Measurements from ENCODE around the gene INTS7.

Gene INTS7

GRCh38 chr1:211902624-211903291, 132.6 kb downstream of the INTS7 start:
- no CpG with 5 or more reads among the region's 4 CpGs for WGBS (ENCODE audit: extremely low coverage, insufficient coverage, insufficient read length)
- Histone ChIP-seq H3K27ac (ENCODE audit: low read depth, low read length) (no peak overlapping the region), H4K8ac (ENCODE audit: low read depth, low read length) (no peak overlapping the region), H3K36me3 (ENCODE audit: control insufficient read depth in 1 of 2, insufficient read depth in 2 of 2, low read length in 2 of 2) (no peaks in the 10 kb centered on the region), H3K4me3 (ENCODE audit: low read depth, low read length) (no peak overlapping the region), H3K9me3 (ENCODE audit: insufficient read depth, low read depth, low read length) (peaks cover 17% of the 10 kb centered on the region), H3K14ac (ENCODE audit: low read length) (no peak overlapping the region), H3K79me1 (ENCODE audit: low read length) (no peaks in the 10 kb centered on the region), H3K23ac (ENCODE audit: low read length) (no peak overlapping the region), H2AK5ac (ENCODE audit: low read length) (no peak overlapping the region), H3K27me3 (ENCODE audit: insufficient read depth, low read length) (no peaks in the 10 kb centered on the region), H3K4me2 (ENCODE audit: low read length) (no peak overlapping the region), H2BK120ac (ENCODE audit: insufficient read depth, low read length, poor library complexity) (no peak overlapping the region), H2BK12ac (ENCODE audit: low read length) (no peak overlapping the region), H4K12ac (ENCODE audit: low read depth, low read length) (no peak overlapping the region), H3K79me2 (ENCODE audit: control insufficient read depth, insufficient read depth, low read length, poor library complexity) (no peaks in the 10 kb centered on the region), H3K4ac (ENCODE audit: low read depth, low read length) (no peak overlapping the region), H2BK5ac (ENCODE audit: low read depth, low read length, poor library complexity) (no peak overlapping the region), H3K4me1 (ENCODE audit: control insufficient read depth in 1 of 2, insufficient read depth in 2 of 2, low read length in 2 of 2) (no peaks in the 10 kb centered on the region), H3K18ac (ENCODE audit: low read length) (no peak overlapping the region), H2AFZ (ENCODE audit: insufficient read depth, low read length, poor library complexity) (no peak overlapping the region), H3K9ac (ENCODE audit: low read length) (no peak overlapping the region), H4K91ac (ENCODE audit: low read depth, low read length) (no peak overlapping the region)
- DNase-seq, result no peak

DNA sequence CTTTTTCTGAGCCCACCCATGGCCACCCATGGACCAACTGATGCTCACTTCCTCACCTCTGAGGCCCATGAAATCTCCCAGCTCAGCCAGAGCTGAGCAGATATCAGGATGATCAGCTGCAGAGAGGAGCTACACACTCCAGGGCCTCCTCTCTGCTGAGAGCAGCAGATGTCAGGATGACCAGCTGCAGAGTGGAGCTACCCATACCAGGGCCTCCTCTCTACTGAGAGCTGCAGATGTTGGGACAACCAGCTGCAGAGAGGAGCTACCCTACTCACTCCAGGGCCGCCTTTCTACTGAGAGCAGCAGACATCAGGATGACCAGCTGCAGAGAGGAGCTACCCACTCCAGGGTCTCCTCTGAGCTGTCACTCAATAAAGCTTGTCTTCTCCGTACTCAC, 133.4 kb downstream of the INTS7 start:
- no peak overlapping the region for H2BK12ac ChIP-seq (ENCODE audit: low read length)

DNA sequence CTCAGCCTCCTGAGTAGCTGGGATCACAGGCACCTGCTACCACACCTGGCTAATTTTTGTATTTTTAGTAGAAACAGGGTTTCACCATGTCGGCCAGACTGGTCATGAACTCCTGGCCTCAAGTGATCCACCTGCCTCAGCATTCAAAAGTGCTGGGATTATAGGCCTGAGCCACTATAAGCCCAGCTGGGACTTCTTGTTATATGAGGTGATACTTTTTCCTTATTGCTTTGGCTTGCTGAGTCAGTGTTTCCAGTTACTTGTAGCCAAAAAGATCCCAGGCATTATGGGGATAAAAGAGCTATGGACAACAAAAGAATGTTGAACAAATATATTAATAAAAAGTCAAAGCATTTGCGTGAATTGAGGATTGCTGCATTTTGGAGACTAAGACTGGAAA, 134.9 kb downstream of the INTS7 start:
- H3K4ac ChIP-seq (ENCODE audit: low read depth, low read length), result no peak overlapping the region
- no peak overlapping the region for H2AK5ac ChIP-seq (ENCODE audit: low read length)
- no peaks in the 10 kb centered on the region for H3K36me3 ChIP-seq (ENCODE audit: control insufficient read depth in 1 of 2, insufficient read depth in 2 of 2, low read length in 2 of 2)
- DNase-seq, result no peak
- no peak overlapping the region for H3K4me3 ChIP-seq (ENCODE audit: low read depth, low read length)
- H3K27ac ChIP-seq (ENCODE audit: low read depth, low read length), result no peak overlapping the region
- no peaks in the 10 kb centered on the region for H3K4me1 ChIP-seq (ENCODE audit: control insufficient read depth in 1 of 2, insufficient read depth in 2 of 2, low read length in 2 of 2)
- H3K4me2 ChIP-seq (ENCODE audit: low read length), result no peak overlapping the region
- H3K9ac ChIP-seq (ENCODE audit: low read length), result no peak overlapping the region
- WGBS (ENCODE audit: extremely low coverage, insufficient coverage, insufficient read length), result no CpG with 5 or more reads among the region's 2 CpGs
- H3K14ac ChIP-seq (ENCODE audit: low read length), result no peak overlapping the region
- no peak overlapping the region for H2BK5ac ChIP-seq (ENCODE audit: low read depth, low read length, poor library complexity)
- H2AFZ ChIP-seq (ENCODE audit: insufficient read depth, low read length, poor library complexity), result no peak overlapping the region
- H4K8ac ChIP-seq (ENCODE audit: low read depth, low read length), result no peak overlapping the region
- no peak overlapping the region for H4K91ac ChIP-seq (ENCODE audit: low read depth, low read length)
- no peaks in the 10 kb centered on the region for H3K79me2 ChIP-seq (ENCODE audit: control insufficient read depth, insufficient read depth, low read length, poor library complexity)
- no peak overlapping the region for H2BK120ac ChIP-seq (ENCODE audit: insufficient read depth, low read length, poor library complexity)
- H3K23ac ChIP-seq (ENCODE audit: low read length), result no peak overlapping the region
- H4K12ac ChIP-seq (ENCODE audit: low read depth, low read length), result no peak overlapping the region
- no peaks in the 10 kb centered on the region for H3K27me3 ChIP-seq (ENCODE audit: insufficient read depth, low read length)
- H3K79me1 ChIP-seq (ENCODE audit: low read length), result no peaks in the 10 kb centered on the region
- H3K18ac ChIP-seq (ENCODE audit: low read length), result no peak overlapping the region
- H2BK12ac ChIP-seq (ENCODE audit: low read length), result no peak overlapping the region
- peaks cover 17% of the 10 kb centered on the region for H3K9me3 ChIP-seq (ENCODE audit: insufficient read depth, low read depth, low read length)

More for the DNA sequence above, 133.4 kb downstream of the INTS7 start:
- H3K9ac ChIP-seq (ENCODE audit: low read length), result no peak overlapping the region
- H3K18ac ChIP-seq (ENCODE audit: low read length), result no peak overlapping the region
- no peak overlapping the region for H3K4ac ChIP-seq (ENCODE audit: low read depth, low read length)
- no peak overlapping the region for H2AFZ ChIP-seq (ENCODE audit: insufficient read depth, low read length, poor library complexity)
- no peaks in the 10 kb centered on the region for H3K27me3 ChIP-seq (ENCODE audit: insufficient read depth, low read length)
- no peak overlapping the region for H4K91ac ChIP-seq (ENCODE audit: low read depth, low read length)
- H2BK120ac ChIP-seq (ENCODE audit: insufficient read depth, low read length, poor library complexity), result no peak overlapping the region
- no peak overlapping the region for H3K23ac ChIP-seq (ENCODE audit: low read length)
- H3K79me1 ChIP-seq (ENCODE audit: low read length), result no peaks in the 10 kb centered on the region
- no peak for DNase-seq
- no peaks in the 10 kb centered on the region for H3K79me2 ChIP-seq (ENCODE audit: control insufficient read depth, insufficient read depth, low read length, poor library complexity)
- H4K8ac ChIP-seq (ENCODE audit: low read depth, low read length), result no peak overlapping the region
- H2BK5ac ChIP-seq (ENCODE audit: low read depth, low read length, poor library complexity), result no peak overlapping the region
- H3K4me3 ChIP-seq (ENCODE audit: low read depth, low read length), result no peak overlapping the region
- H3K36me3 ChIP-seq (ENCODE audit: control insufficient read depth in 1 of 2, insufficient read depth in 2 of 2, low read length in 2 of 2), result no peaks in the 10 kb centered on the region
- no CpG with 5 or more reads among the region's 2 CpGs for WGBS (ENCODE audit: extremely low coverage, insufficient coverage, insufficient read length)
- H3K14ac ChIP-seq (ENCODE audit: low read length), result no peak overlapping the region
- no peak overlapping the region for H3K4me2 ChIP-seq (ENCODE audit: low read length)
- no peaks in the 10 kb centered on the region for H3K4me1 ChIP-seq (ENCODE audit: control insufficient read depth in 1 of 2, insufficient read depth in 2 of 2, low read length in 2 of 2)
- no peak overlapping the region for H2AK5ac ChIP-seq (ENCODE audit: low read length)
- no peak overlapping the region for H4K12ac ChIP-seq (ENCODE audit: low read depth, low read length)
- H3K27ac ChIP-seq (ENCODE audit: low read depth, low read length), result no peak overlapping the region
- peaks cover 17% of the 10 kb centered on the region for H3K9me3 ChIP-seq (ENCODE audit: insufficient read depth, low read depth, low read length)

- DNase-seq, result no peak
- Histone ChIP-seq H4K12ac (ENCODE audit: low read depth, low read length) (no peak overlapping the region), H3K14ac (ENCODE audit: low read length) (no peak overlapping the region), H3K79me2 (ENCODE audit: control insufficient read depth, insufficient read depth, low read length, poor library complexity) (no peaks in the 10 kb centered on the region), H3K36me3 (ENCODE audit: control insufficient read depth in 1 of 2, insufficient read depth in 2 of 2, low read length in 2 of 2) (no peaks in the 10 kb centered on the region), H4K8ac (ENCODE audit: low read depth, low read length) (no peak overlapping the region), H3K79me1 (ENCODE audit: low read length) (no peaks in the 10 kb centered on the region), H2BK120ac (ENCODE audit: insufficient read depth, low read length, poor library complexity) (no peak overlapping the region), H3K27me3 (ENCODE audit: insufficient read depth, low read length) (no peaks in the 10 kb centered on the region), H3K9ac (ENCODE audit: low read length) (no peak overlapping the region), H4K91ac (ENCODE audit: low read depth, low read length) (no peak overlapping the region), H2AK5ac (ENCODE audit: low read length) (no peak overlapping the region), H3K4me2 (ENCODE audit: low read length) (no peak overlapping the region), H3K4ac (ENCODE audit: low read depth, low read length) (no peak overlapping the region), H3K4me1 (ENCODE audit: control insufficient read depth in 1 of 2, insufficient read depth in 2 of 2, low read length in 2 of 2) (no peaks in the 10 kb centered on the region), H3K9me3 (ENCODE audit: insufficient read depth, low read depth, low read length) (peaks cover 10% of the 10 kb centered on the region), H3K27ac (ENCODE audit: low read depth, low read length) (no peak overlapping the region), H2BK12ac (ENCODE audit: low read length) (no peak overlapping the region), H2BK5ac (ENCODE audit: low read depth, low read length, poor library complexity) (no peak overlapping the region), H2AFZ (ENCODE audit: insufficient read depth, low read length, poor library complexity) (no peak overlapping the region), H3K18ac (ENCODE audit: low read length) (no peak overlapping the region), H3K23ac (ENCODE audit: low read length) (no peak overlapping the region), H3K4me3 (ENCODE audit: low read depth, low read length) (no peak overlapping the region)
- no CpG with 5 or more reads among the region's 9 CpGs for WGBS (ENCODE audit: extremely low coverage, insufficient coverage, insufficient read length)
These were observed 138.4 kb downstream of the INTS7 start for GRCh38 chr1:211896958-211897357.

Measured in trophoblast cell (in vitro differentiated cells and primary cell).